ENCODE results near the gene CBX1. TPM values are rescaled to one million over a fixed set of nuclear protein-coding genes. Genes with fewer than 3 reads are reported as not detected.

Gene CBX1
- total RNA-seq, 3 donors from 2014 or later = 27.5 to 45.3 (median 28.8) TPM

GRCh38 chr17:48123111-48123510 lies 21.8 kb upstream of the CBX1 start:
- DNase-seq (no peak), ATAC-seq (no peak)
- H3K4me1 ChIP-seq (ENCODE audit: low read depth) = no peaks in the 10 kb centered on the region
- intact Hi-C loops (cut with DNase I, micrococcal nuclease) = no loop called here
- H3K9me3 ChIP-seq = no peaks in the 10 kb centered on the region
- TF ChIP-seq CTCF (IDR thresholded peaks at IDR 0.05) = no peak
- H3K36me3 ChIP-seq (ENCODE audit: low read depth) = no peaks in the 10 kb centered on the region
- no peak overlapping the region for H3K4me3 ChIP-seq

- no peak for ATAC-seq
- no peak overlapping the region for H3K4me3 ChIP-seq
- H3K36me3 ChIP-seq (ENCODE audit: low read depth) = no peaks in the 10 kb centered on the region
- no peaks in the 10 kb centered on the region for H3K4me1 ChIP-seq (ENCODE audit: low read depth)
- intact Hi-C loops (cut with DNase I, micrococcal nuclease) = no loop called here
- TF ChIP-seq CTCF (IDR thresholded peaks at IDR 0.05) = no peak
- no peaks in the 10 kb centered on the region for H3K9me3 ChIP-seq
- no peak for DNase-seq
These were observed 21.4 kb upstream of the CBX1 start for GRCh38 chr17:48122665-48123045.

- no peaks in the 10 kb centered on the region for H3K9me3 ChIP-seq
- no peaks in the 10 kb centered on the region for H3K4me1 ChIP-seq (ENCODE audit: low read depth)
- DNase-seq (no peak), ATAC-seq (no peak)
- TF ChIP-seq CTCF (IDR thresholded peaks at IDR 0.05) = no peak
- no peak overlapping the region for H3K4me3 ChIP-seq
- intact Hi-C loops (cut with DNase I, micrococcal nuclease) = no loop called here
- no peaks in the 10 kb centered on the region for H3K36me3 ChIP-seq (ENCODE audit: low read depth)
These were observed 20.8 kb upstream of the CBX1 start for GRCh38 chr17:48121923-48122664.

GRCh38 chr17:48113201-48113676 lies 12.0 kb upstream of the CBX1 start:
- TF ChIP-seq CTCF (IDR thresholded peaks at IDR 0.05) = no peak
- H3K4me1 ChIP-seq (ENCODE audit: low read depth) = peaks cover 8% of the 10 kb centered on the region
- no peaks in the 10 kb centered on the region for H3K9me3 ChIP-seq
- DNase-seq = no peak
- ATAC-seq = peak; percentile 67
- intact Hi-C loops (cut with DNase I, micrococcal nuclease) = no loop called here
- no peak overlapping the region for H3K4me3 ChIP-seq
- H3K36me3 ChIP-seq (ENCODE audit: low read depth) = no peaks in the 10 kb centered on the region

GRCh38 chr17:48111937-48112241 lies 10.6 kb upstream of the CBX1 start:
- Histone ChIP-seq H3K36me3 (ENCODE audit: low read depth) (no peaks in the 10 kb centered on the region), H3K4me3 (no peak overlapping the region), H3K9me3 (no peaks in the 10 kb centered on the region), H3K4me1 (ENCODE audit: low read depth) (peaks cover 9% of the 10 kb centered on the region)
- intact Hi-C loops (cut with DNase I, micrococcal nuclease) = no loop called here
- no peak for ATAC-seq
- no peak for DNase-seq
- TF ChIP-seq CTCF (IDR thresholded peaks at IDR 0.05) = no peak

GRCh38 chr17:48110761-48111160 lies 9.5 kb upstream of the CBX1 start:
- peaks cover 9% of the 10 kb centered on the region for H3K4me1 ChIP-seq (ENCODE audit: low read depth)
- no peak overlapping the region for H3K4me3 ChIP-seq
- H3K9me3 ChIP-seq = no peaks in the 10 kb centered on the region
- TF ChIP-seq CTCF (IDR thresholded peaks at IDR 0.05) = no peak
- H3K36me3 ChIP-seq (ENCODE audit: low read depth) = no peaks in the 10 kb centered on the region
- intact Hi-C loops (cut with DNase I, micrococcal nuclease) = no loop called here
- ATAC-seq (no peak), DNase-seq (no peak)

Data from mucosa of descending colon (tissue), 3 donors.